GM13977 (cell line): ENCODE results near the gene ETS1.

Experiments
- DNase-seq: peaks from one replicate; pipeline ENCODE4 v3.0.0; 2012; ENCODE audit warnings: low spot score
- CTCF ChIP-seq: IDR thresholded peaks from 2 replicates; pipeline ENCODE4 v1.5.1; 2012; ENCODE audit warnings: mild to moderate bottlenecking, control low read depth; ENCODE audit not compliant: insufficient read depth; ENCODE audit errors: extremely low read depth, missing control alignments
- in situ Hi-C: fragments of 300-500 bp; cut with MboI; formaldehyde crosslinking; loops from one replicate; pipeline ENCODE4 v1.12.0; 2022; ENCODE audit warnings: low sequenced_read_pairs, low pct_unique_long_range_greater_than_20kb, mixed read lengths, inconsistent platforms; ENCODE audit not compliant: unreplicated experiment

ETS1 gene

GRCh38 chr11:128503245-128503991 is 83.9 kb downstream of the ETS1 start:
- no peak for TF ChIP-seq CTCF
- in situ Hi-C loops: no loop called here

DNA sequence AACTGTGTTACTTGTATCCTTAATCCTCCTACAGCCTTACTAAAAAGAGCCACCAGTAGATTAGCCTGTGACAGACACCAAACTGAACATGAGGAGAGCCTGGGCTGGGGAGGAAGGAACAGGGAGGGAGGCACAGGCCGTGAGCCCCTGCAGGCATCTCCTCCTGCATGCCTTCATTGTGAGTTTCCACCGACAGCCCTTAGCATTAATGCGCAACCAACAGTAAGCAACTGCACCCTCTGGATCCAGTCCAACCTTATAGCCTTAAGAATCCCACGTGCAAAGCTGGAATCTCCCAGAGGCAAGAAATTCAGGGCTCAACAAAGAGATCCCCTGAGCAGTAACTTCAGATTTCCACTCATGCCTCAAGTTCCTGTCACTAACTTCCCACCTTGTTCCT is 84.6 kb downstream of the ETS1 start:
- no peak for DNase-seq
- in situ Hi-C loops: no loop called here
- TF ChIP-seq CTCF: no peak

More at GRCh38 chr11:128503245-128503991, 83.9 kb downstream of the ETS1 start:
- DNase-seq: no peak

GRCh38 chr11:128501632-128502549 is 85.5 kb downstream of the ETS1 start:
- DNase-seq: no peak
- no peak for TF ChIP-seq CTCF
- in situ Hi-C loops: no loop called here

DNA sequence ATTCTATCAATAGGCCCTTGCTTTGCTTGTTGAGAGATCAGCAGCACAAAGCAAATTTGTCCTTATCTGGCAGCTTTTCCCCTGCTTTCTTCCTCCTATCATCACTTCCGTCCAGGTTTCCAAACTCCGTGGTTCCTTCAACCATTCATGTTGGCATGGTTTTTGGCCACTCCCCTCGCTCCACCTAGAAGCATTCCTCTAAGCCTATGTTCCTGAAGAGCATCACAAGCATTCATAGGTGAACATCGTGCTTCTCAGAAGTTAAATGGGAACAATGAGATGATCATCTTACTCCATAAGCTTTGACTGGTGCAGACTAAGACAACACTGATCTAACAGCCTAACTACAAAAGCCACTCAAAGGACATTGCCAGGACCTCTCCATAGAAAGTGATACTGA is 86.3 kb downstream of the ETS1 start:
- in situ Hi-C loops: no loop called here
- no peak for DNase-seq
- TF ChIP-seq CTCF: no peak

GRCh38 chr11:128500493-128500892 is 86.9 kb downstream of the ETS1 start:
- in situ Hi-C loops: no loop called here
- no peak for TF ChIP-seq CTCF
- DNase-seq: no peak

GRCh38 chr11:128499613-128500253 is 87.6 kb downstream of the ETS1 start:
- TF ChIP-seq CTCF: no peak
- in situ Hi-C loops: loop anchor here (25.0 kb wide), 1 partner anchor 462 kb away; no protein-coding TSS in a partner anchor
- no peak for DNase-seq
